Vagina (tissue), 2 donors: ENCODE results near the gene TRIM67.

ENCODE experiments used
- POLR2A ChIP-seq, 2 donors: fragments of 450-650 bp; IDR thresholded peaks; one replicate each; pipeline ENCODE4 v1.6.1; 2017; ENCODE audit warnings: antibody characterized with exemption in 2 of 2, mild to moderate bottlenecking in 2 of 2, moderate library complexity in 2 of 2
- TF ChIP-seq, protein P1 (sequence below), 3 experiments: fragments of 450-650 bp in 2 of 3; fragments of 200-600 bp in 1 of 3; sonication (generic) in 1 of 3; IDR thresholded peaks; one replicate each; pipeline ENCODE4 v1.5.1; 2017 to 2019; ENCODE audit warnings: antibody characterized with exemption in 3 of 3, mild to moderate bottlenecking in 2 of 3, moderate library complexity in 2 of 3

- TF ChIP-seq, protein P1, sequence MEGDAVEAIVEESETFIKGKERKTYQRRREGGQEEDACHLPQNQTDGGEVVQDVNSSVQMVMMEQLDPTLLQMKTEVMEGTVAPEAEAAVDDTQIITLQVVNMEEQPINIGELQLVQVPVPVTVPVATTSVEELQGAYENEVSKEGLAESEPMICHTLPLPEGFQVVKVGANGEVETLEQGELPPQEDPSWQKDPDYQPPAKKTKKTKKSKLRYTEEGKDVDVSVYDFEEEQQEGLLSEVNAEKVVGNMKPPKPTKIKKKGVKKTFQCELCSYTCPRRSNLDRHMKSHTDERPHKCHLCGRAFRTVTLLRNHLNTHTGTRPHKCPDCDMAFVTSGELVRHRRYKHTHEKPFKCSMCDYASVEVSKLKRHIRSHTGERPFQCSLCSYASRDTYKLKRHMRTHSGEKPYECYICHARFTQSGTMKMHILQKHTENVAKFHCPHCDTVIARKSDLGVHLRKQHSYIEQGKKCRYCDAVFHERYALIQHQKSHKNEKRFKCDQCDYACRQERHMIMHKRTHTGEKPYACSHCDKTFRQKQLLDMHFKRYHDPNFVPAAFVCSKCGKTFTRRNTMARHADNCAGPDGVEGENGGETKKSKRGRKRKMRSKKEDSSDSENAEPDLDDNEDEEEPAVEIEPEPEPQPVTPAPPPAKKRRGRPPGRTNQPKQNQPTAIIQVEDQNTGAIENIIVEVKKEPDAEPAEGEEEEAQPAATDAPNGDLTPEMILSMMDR (IDR thresholded peaks at IDR 0.05): no peak
- no peak for TF ChIP-seq POLR2A (IDR thresholded peaks at IDR 0.05)
Observed at GRCh38 chr1:231208980-231209379, 47.1 kb downstream of the TRIM67 start.
